ENCODE results near the gene HAUS1. TPM values are rescaled to one million over a fixed set of nuclear protein-coding genes. Genes with fewer than 3 reads are reported as not detected.

Gene HAUS1
- total RNA-seq, 1 donor from 2014 or later: 57.0 TPM

- Mint-ChIP-seq H3K27ac (no peak overlapping the region), H3K4me3 (ENCODE audit: low read depth) (no peak overlapping the region), H3K4me1 (ENCODE audit: low read depth) (no peaks in the 10 kb centered on the region), H3K36me3 (ENCODE audit: insufficient read depth) (no peaks in the 10 kb centered on the region), H3K9me3 (ENCODE audit: low read depth) (no peaks in the 10 kb centered on the region), H3K27me3 (no peaks in the 10 kb centered on the region)
- DNase-seq (ENCODE audit: low spot score, unreplicated experiment): no peak
- TF ChIP-seq CTCF (IDR thresholded peaks at IDR 0.05; ENCODE audit: unreplicated experiment): no peak
Measured at GRCh38 chr18:46061387-46061786, 42.8 kb upstream of the HAUS1 start.

GRCh38 chr18:46061796-46062195, 42.4 kb upstream of the HAUS1 start:
- no peaks in the 10 kb centered on the region for H3K9me3 Mint-ChIP-seq (ENCODE audit: low read depth)

GRCh38 chr18:46062781-46063180, 41.4 kb upstream of the HAUS1 start:
- Mint-ChIP-seq H3K9me3 (ENCODE audit: low read depth) (no peaks in the 10 kb centered on the region), H3K27me3 (no peaks in the 10 kb centered on the region), H3K4me1 (ENCODE audit: low read depth) (no peaks in the 10 kb centered on the region), H3K36me3 (ENCODE audit: insufficient read depth) (no peaks in the 10 kb centered on the region), H3K4me3 (ENCODE audit: low read depth) (no peak overlapping the region), H3K27ac (no peak overlapping the region)
- TF ChIP-seq CTCF (IDR thresholded peaks at IDR 0.05; ENCODE audit: unreplicated experiment): no peak
- DNase-seq (ENCODE audit: low spot score, unreplicated experiment): no peak

More at GRCh38 chr18:46061796-46062195, 42.4 kb upstream of the HAUS1 start:
- TF ChIP-seq CTCF (IDR thresholded peaks at IDR 0.05; ENCODE audit: unreplicated experiment): no peak
- no peak overlapping the region for H3K4me3 Mint-ChIP-seq (ENCODE audit: low read depth)
- no peaks in the 10 kb centered on the region for H3K27me3 Mint-ChIP-seq
- no peaks in the 10 kb centered on the region for H3K36me3 Mint-ChIP-seq (ENCODE audit: insufficient read depth)
- H3K4me1 Mint-ChIP-seq (ENCODE audit: low read depth): no peaks in the 10 kb centered on the region
- DNase-seq (ENCODE audit: low spot score, unreplicated experiment): no peak
- H3K27ac Mint-ChIP-seq: no peak overlapping the region

- Mint-ChIP-seq H3K4me3 (ENCODE audit: low read depth) (no peak overlapping the region), H3K9me3 (ENCODE audit: low read depth) (no peaks in the 10 kb centered on the region), H3K4me1 (ENCODE audit: low read depth) (no peaks in the 10 kb centered on the region), H3K27ac (no peak overlapping the region), H3K27me3 (peaks cover 5% of the 10 kb centered on the region), H3K36me3 (ENCODE audit: insufficient read depth) (no peaks in the 10 kb centered on the region)
- no peak for DNase-seq (ENCODE audit: low spot score, unreplicated experiment)
- no peak for TF ChIP-seq CTCF (IDR thresholded peaks at IDR 0.05; ENCODE audit: unreplicated experiment)
Measured at GRCh38 chr18:46067438-46068007, 36.7 kb upstream of the HAUS1 start.

- DNase-seq (ENCODE audit: low spot score, unreplicated experiment): no peak
- Mint-ChIP-seq H3K36me3 (ENCODE audit: insufficient read depth) (no peaks in the 10 kb centered on the region), H3K4me1 (ENCODE audit: low read depth) (no peaks in the 10 kb centered on the region), H3K9me3 (ENCODE audit: low read depth) (no peaks in the 10 kb centered on the region), H3K27me3 (peaks cover 10% of the 10 kb centered on the region), H3K4me3 (ENCODE audit: low read depth) (no peak overlapping the region), H3K27ac (no peak overlapping the region)
- TF ChIP-seq CTCF (IDR thresholded peaks at IDR 0.05; ENCODE audit: unreplicated experiment): no peak
Measured at GRCh38 chr18:46068763-46069162, 35.4 kb upstream of the HAUS1 start.
